Raji (cell line): ENCODE results near the gene JAG1.

Source experiments
- POLR2A ChIP-seq: IDR thresholded peaks from 2 replicates; pipeline ENCODE4 v1.6.1; 2011; ENCODE audit warnings: low read depth, low read length, control low read depth; ENCODE audit not compliant: insufficient read depth

Gene JAG1

DNA sequence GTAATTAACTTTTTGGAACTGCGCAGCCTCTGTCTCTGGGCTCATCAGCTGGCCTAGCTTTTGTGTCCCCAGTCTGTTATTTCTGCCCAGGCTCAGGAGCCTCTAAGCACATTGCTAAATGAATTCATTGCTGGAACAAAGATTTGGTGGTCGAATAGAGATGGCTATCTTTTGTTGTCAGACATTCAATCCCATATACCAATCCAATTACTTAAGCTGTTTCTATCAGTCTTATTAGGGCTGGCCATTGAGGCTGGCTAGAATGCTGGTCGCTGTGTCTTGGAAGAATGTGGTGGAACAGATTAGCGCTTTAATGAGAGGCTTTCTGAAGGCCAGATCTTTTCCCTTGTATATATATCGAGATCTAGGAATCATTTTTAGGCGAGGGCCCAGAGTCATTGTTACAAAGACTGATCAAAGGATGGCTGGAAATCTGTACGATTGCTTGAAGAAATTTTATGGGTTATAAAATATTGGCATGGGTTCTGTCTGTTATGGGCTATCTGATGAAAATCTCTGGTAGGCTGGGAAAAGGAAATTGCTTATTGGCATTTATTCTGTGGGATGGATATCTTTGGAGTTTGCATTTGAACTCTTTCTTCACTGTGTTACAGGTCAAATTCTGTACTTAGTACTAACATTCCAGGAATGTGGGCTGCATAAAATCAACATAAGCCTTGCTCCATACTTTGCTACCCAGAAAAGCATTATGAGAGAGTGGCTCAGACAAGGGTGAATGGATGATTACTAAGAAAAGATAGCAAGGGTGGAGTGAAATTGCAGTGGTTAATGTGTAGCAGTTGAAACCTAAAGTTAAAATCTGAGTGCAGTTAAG is 34.8 kb upstream of the JAG1 start:
- no peak for TF ChIP-seq POLR2A

- no peak for TF ChIP-seq POLR2A
Observed at GRCh38 chr20:10707791-10708190, 34.0 kb upstream of the JAG1 start.

DNA sequence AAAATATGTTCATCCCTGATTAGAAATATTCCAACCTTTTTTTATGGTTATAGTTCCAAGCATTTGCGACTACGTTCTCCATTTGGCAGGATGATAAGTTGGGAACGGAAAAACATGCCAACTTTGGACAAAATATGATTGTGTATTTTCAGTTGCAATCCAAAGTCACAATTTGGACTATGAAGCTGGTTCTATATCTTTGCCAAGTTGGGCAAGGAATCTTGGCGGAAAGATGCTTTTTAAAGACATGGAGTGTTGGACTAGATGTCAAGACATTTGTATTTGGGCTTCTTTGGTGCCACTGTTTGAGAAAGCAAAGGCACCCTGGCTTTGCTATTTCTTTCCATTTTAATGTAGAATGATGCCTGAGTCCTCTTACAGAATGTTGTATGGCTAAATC is 33.3 kb upstream of the JAG1 start:
- no peak for TF ChIP-seq POLR2A

GRCh38 chr20:10706460-10706811 is 32.6 kb upstream of the JAG1 start:
- no peak for TF ChIP-seq POLR2A

DNA sequence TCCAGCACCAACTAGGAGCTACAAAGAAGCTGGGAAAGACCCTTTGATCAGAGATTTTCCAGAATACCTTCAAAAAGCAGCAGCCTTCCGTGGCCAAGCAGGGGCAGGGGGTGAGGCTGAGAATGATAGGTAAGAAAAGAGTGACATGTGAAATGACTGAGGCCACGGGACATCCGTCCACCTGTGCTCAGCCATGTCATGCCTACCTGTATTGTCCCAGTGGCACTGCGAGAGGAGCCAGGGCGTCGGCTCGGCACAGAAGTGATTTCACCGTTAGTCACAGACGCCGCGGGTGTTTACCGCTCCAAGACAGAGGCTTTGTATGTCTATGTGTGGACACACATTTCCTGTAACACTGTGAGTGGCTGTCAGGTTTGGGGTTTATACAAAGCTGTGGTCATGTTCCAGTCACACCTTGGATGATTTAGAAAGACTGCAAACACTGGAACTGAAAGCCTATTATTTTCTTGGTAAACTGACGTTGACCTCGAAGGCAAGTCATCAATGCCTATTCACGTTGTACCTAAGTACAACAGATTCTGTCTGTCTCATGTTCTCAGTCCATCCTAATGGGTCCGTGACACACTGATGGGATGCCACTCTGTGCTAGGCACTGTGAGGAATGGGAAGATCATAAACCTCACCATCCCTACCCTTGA is 32.1 kb upstream of the JAG1 start:
- TF ChIP-seq POLR2A, result no peak

DNA sequence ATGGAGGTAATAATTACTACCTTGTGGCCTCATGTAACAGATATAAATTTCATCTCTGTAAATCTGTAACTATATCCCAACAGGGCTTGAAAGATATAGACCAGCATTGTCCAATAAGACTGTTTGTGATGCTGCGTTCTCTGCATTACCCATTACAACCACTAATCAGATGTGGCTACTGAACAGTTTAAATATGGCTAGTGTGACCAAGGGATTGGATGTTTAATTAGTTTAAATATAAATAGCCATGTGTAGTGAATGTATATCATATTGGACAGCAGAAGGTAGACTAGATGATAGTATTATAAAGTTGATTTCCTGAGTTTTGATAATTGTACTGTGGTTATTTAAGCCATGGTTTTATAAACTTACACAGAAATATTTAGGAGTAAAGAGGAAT is 27.8 kb upstream of the JAG1 start:
- no peak for TF ChIP-seq POLR2A

DNA sequence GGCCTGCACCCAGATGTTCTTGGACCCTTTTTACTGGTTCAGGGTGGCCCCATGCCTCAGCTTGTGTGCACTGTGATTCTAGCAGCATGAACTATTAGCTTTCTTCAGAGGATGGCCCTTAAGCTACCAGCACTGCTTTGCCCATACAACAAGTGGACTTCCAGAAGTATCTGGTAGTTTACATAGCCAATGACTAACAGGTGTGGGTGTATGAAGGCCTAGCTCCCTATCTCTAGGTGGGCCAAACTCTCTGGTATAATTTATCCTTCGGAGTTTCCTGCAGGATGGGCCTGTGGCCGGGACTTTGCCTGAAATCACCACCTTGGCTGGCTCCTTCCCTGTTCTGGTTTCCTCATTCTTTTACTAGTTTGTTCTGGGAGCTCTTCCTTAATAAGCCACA is 26.1 kb upstream of the JAG1 start:
- no peak for TF ChIP-seq POLR2A

DNA sequence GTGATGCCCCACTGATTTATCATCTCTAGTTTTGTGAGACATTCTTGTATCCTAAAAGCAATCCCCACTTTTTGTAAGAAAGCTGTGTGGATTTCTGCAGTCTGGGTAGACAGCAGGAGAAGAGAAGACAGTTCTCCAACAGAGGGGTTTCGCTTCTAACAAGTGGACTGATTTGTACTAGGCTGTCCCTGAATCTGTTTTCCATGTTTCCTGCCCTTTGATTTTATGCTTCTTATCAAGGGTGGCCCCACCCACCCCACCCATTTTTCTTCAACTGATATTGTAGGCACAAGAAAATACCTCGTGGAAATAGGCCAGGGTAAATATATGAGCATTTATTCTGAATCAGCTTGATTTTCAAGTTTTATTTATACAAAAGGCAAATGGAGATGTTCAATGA is 25.7 kb upstream of the JAG1 start:
- no peak for TF ChIP-seq POLR2A

GRCh38 chr20:10696650-10697049 is 22.9 kb upstream of the JAG1 start:
- no peak for TF ChIP-seq POLR2A

- no peak for TF ChIP-seq POLR2A
Observed at GRCh38 chr20:10689385-10689784, 15.6 kb upstream of the JAG1 start.

GRCh38 chr20:10687895-10688294 is 14.1 kb upstream of the JAG1 start:
- TF ChIP-seq POLR2A, result no peak

DNA sequence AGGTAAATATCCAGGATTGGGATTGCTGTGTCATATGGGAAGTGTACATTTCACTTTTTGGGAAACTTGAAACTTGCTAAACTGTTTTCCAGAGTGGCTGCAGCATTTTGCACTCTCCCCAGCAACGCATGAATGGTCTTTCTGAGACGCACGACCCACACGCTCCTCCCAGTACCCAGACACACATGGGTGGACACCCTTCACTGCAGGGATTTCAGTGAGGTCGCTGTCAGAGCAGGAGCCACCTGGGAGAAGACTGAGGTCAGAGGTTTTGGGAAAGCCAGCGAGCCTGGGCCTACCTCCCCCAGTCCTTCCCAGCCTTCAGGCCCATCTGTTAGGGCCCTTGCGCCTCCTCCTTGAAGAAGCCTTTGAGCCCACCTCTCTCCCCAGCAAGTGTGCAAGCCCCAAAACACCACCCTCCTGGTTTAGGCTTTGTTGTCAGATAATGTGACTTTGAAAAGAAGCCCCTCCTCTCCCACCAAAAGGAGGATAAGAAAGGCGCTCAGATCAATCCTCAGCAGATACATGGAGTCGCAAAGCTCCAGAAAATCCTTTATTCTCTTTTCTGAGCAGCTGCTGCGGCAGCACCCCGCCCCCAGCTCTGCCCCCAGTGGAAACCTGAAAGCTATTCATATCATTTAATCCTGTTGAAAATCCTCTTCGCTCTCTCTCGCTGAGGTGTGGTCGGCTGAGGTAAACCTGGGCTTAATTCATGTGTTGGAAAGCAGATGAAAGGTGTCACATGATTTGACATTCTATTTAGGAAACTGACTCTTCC is 12.7 kb upstream of the JAG1 start:
- no peak for TF ChIP-seq POLR2A

GRCh38 chr20:10683537-10683936 is 9.7 kb upstream of the JAG1 start:
- TF ChIP-seq POLR2A, result no peak

GRCh38 chr20:10682939-10683338 is 9.1 kb upstream of the JAG1 start:
- no peak for TF ChIP-seq POLR2A

DNA sequence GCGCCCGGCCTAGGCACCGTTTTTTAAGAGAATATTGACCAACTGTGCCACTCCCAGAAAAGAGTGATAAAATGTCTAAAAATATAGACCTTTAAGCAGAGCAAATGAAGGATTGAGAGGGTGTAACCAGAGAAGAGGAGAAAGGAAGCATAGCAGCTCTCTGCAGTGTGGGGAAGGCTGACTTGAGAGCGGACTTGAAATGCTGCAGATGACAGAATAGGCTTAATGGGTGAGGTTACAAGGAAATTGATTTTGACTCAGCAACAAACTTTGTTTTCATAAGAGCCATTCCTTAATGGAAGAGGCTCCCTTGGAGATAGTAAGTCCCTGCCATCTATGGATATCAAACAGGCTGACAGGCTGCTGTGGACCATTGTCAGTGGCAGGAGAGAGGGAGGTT is 7.7 kb upstream of the JAG1 start:
- no peak for TF ChIP-seq POLR2A

- TF ChIP-seq POLR2A, result no peak
Observed at GRCh38 chr20:10680571-10680970, 6.8 kb upstream of the JAG1 start.
